HL-60 (cell line): Measurements from ENCODE around the gene TUBAL3.

Source experiments
- DNase-seq, 2 experiments: peaks; one replicate each; pipeline ENCODE4 v3.0.0-alpha.2; 2010 to 2020; ENCODE audit warnings: low read depth in 1 of 2, low spot score in 1 of 2
- H3K27ac ChIP-seq: fragments of 250-450 bp; sonication (Bioruptor Pico); replicated peaks from 2 replicates; pipeline ENCODE4 v1.5.1; 2020; ENCODE audit warnings: mild to moderate bottlenecking, moderate library complexity
- H3K27me3 ChIP-seq: fragments of 250-450 bp; sonication (Bioruptor Pico); 2 replicates; pipeline ENCODE4 v1.5.1; 2021; ENCODE audit warnings: mild to moderate bottlenecking, moderate library complexity; ENCODE audit not compliant: insufficient read depth, poor library complexity, severe bottlenecking
- H3K4me3 ChIP-seq: replicated peaks from 2 replicates; pipeline ENCODE4 v1.5.1; 2011; ENCODE audit warnings: mild to moderate bottlenecking, control low read depth, low read length; ENCODE audit not compliant: insufficient read depth
- GABPA ChIP-seq: IDR thresholded peaks from 2 replicates; pipeline ENCODE4 v1.6.1; 2012; ENCODE audit warnings: low read depth
- POLR2AphosphoS5 ChIP-seq: IDR thresholded peaks from 2 replicates; pipeline ENCODE4 v1.6.1; 2012; ENCODE audit warnings: low read depth
- SPI1 ChIP-seq: IDR thresholded peaks from 2 replicates; pipeline ENCODE4 v1.6.1; 2012; ENCODE audit warnings: low read depth, mild to moderate bottlenecking, borderline replicate concordance
- TF ChIP-seq, protein P1 (sequence below): IDR thresholded peaks from one replicate; pipeline ENCODE4 v1.5.1; 2011; ENCODE audit warnings: low read length, control low read depth, inconsistent platforms; ENCODE audit not compliant: insufficient read depth
- TF ChIP-seq, protein P2 (sequence below): IDR thresholded peaks from 2 replicates; pipeline ENCODE4 v1.6.1; 2012; ENCODE audit warnings: low read depth; ENCODE audit not compliant: insufficient replicate concordance

TUBAL3 gene

DNA sequence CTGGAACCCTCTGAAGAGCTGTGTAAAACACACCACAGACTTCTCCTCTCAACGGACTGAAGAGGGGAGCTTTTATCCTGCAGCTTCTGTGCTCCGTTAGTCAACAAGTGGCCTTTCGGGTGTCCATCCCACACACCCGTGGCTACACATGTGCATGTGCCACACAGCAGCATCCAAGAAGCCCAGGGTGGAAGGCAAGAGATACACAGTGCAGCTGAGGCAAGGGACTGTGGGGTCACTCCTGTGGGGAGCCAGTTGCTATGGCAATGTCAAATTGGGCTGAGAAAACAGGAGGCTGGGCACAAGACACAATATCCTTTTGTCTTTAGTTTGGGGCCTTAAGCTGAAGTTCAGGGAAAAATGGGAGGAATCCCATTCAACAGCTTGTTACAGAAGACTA is 36.5 kb upstream of the TUBAL3 start:
- Histone ChIP-seq H3K27me3 (no peaks in the 10 kb centered on the region), H3K4me3 (no peak overlapping the region), H3K27ac (no peak overlapping the region)
- DNase-seq: no peak
- TF ChIP-seq, protein P1, sequence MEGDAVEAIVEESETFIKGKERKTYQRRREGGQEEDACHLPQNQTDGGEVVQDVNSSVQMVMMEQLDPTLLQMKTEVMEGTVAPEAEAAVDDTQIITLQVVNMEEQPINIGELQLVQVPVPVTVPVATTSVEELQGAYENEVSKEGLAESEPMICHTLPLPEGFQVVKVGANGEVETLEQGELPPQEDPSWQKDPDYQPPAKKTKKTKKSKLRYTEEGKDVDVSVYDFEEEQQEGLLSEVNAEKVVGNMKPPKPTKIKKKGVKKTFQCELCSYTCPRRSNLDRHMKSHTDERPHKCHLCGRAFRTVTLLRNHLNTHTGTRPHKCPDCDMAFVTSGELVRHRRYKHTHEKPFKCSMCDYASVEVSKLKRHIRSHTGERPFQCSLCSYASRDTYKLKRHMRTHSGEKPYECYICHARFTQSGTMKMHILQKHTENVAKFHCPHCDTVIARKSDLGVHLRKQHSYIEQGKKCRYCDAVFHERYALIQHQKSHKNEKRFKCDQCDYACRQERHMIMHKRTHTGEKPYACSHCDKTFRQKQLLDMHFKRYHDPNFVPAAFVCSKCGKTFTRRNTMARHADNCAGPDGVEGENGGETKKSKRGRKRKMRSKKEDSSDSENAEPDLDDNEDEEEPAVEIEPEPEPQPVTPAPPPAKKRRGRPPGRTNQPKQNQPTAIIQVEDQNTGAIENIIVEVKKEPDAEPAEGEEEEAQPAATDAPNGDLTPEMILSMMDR: no peak
- TF ChIP-seq GABPA (no peak), POLR2AphosphoS5 (no peak), SPI1 (no peak)
- TF ChIP-seq, protein P2, sequence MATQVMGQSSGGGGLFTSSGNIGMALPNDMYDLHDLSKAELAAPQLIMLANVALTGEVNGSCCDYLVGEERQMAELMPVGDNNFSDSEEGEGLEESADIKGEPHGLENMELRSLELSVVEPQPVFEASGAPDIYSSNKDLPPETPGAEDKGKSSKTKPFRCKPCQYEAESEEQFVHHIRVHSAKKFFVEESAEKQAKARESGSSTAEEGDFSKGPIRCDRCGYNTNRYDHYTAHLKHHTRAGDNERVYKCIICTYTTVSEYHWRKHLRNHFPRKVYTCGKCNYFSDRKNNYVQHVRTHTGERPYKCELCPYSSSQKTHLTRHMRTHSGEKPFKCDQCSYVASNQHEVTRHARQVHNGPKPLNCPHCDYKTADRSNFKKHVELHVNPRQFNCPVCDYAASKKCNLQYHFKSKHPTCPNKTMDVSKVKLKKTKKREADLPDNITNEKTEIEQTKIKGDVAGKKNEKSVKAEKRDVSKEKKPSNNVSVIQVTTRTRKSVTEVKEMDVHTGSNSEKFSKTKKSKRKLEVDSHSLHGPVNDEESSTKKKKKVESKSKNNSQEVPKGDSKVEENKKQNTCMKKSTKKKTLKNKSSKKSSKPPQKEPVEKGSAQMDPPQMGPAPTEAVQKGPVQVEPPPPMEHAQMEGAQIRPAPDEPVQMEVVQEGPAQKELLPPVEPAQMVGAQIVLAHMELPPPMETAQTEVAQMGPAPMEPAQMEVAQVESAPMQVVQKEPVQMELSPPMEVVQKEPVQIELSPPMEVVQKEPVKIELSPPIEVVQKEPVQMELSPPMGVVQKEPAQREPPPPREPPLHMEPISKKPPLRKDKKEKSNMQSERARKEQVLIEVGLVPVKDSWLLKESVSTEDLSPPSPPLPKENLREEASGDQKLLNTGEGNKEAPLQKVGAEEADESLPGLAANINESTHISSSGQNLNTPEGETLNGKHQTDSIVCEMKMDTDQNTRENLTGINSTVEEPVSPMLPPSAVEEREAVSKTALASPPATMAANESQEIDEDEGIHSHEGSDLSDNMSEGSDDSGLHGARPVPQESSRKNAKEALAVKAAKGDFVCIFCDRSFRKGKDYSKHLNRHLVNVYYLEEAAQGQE: no peak

DNA sequence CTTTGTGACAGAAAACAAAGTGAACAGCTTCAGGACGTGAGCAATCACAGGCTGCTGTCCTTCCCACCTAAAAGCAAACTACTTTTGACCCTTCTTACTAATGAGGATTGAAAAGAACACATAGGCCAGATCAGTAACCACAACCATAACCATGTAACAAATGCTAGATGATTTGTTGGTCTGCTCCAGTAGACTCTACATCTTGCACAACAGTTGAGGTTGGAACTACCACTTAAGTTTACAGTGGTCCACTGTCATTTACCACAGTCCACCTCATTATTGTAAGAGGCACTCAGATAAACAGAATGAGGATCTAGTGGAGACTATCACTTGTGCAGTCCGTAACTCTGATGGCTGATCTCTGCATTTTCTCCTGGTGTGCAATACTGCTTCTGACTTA is 35.6 kb upstream of the TUBAL3 start:
- Histone ChIP-seq H3K4me3 (no peak overlapping the region), H3K27me3 (no peaks in the 10 kb centered on the region), H3K27ac (no peak overlapping the region)
- TF ChIP-seq, protein P2: no peak
- TF ChIP-seq POLR2AphosphoS5 (no peak), SPI1 (no peak), GABPA (no peak)
- TF ChIP-seq, protein P1: no peak
- no peak for DNase-seq

DNA sequence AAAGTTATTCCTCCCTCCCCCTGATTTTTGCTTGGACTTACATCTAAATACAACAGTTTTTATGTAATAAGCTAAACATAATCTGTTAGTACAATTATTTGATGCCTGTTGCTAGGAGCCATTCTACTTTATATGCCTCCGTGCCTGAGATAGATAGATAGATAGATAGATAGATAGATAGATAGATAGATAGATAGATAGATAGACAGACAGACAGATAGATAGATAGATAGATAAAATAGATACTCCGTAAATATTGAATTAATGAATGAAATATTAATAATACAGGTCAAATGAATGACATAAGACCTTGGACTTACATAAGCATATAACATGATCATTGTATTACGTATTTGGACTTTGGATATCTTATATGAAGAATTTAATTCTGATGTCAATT is 30.7 kb upstream of the TUBAL3 start:
- Histone ChIP-seq H3K27me3 (no peaks in the 10 kb centered on the region), H3K4me3 (no peak overlapping the region), H3K27ac (no peak overlapping the region)
- DNase-seq: no peak
- TF ChIP-seq, protein P2: no peak
- TF ChIP-seq GABPA (no peak), SPI1 (no peak), POLR2AphosphoS5 (no peak)
- TF ChIP-seq, protein P1: no peak
